Skin epidermis (tissue), 12 donors: ENCODE data around the gene RAB3IP.
"Not testable (repeated sequence)": the region's sequence is repeated elsewhere in the genome, so short reads cannot be mapped to it uniquely, and the experiment has no call there.

Source experiments
- H3K27ac ChIP-seq, 21 experiments: fragments of 200-600 bp; sonication (generic) in 11 of 21; one replicate each; pipeline ENCODE4 v1.5.0; 2020; ENCODE audit warnings: mild to moderate bottlenecking in 3 of 21, inconsistent platforms in 2 of 21, moderate library complexity in 2 of 21
- H3K4me3 ChIP-seq, 7 experiments: fragments of 200-600 bp; sonication (generic) in 2 of 7; one replicate each; pipeline ENCODE4 v1.5.0; 2020; ENCODE audit warnings: inconsistent platforms in 2 of 7, mild to moderate bottlenecking in 2 of 7, moderate library complexity in 1 of 7

The RAB3IP gene

GRCh38 chr12:69744109-69744508 is 5.4 kb downstream of the RAB3IP start:
- Histone ChIP-seq H3K4me3 (no peak overlapping the region), H3K27ac (no peak overlapping the region)

- no peak overlapping the region for H3K27ac ChIP-seq
- no peak overlapping the region for H3K4me3 ChIP-seq
Measured at GRCh38 chr12:69751476-69751875, 12.8 kb downstream of the RAB3IP start.

- H3K4me3 ChIP-seq = no peak overlapping the region
- no peak overlapping the region for H3K27ac ChIP-seq
Measured at GRCh38 chr12:69755302-69755701, 16.6 kb downstream of the RAB3IP start.

- Histone ChIP-seq H3K27ac (no peak overlapping the region), H3K4me3 (no peak overlapping the region)
Measured at GRCh38 chr12:69756088-69756755, 17.6 kb downstream of the RAB3IP start.

- Histone ChIP-seq H3K4me3 (no peak overlapping the region), H3K27ac (no peak overlapping the region)
Measured at GRCh38 chr12:69758105-69758504, 19.4 kb downstream of the RAB3IP start.

GRCh38 chr12:69759581-69759980 is 20.9 kb downstream of the RAB3IP start:
- not testable (repeated sequence) for H3K27ac ChIP-seq, H3K4me3 ChIP-seq

- Histone ChIP-seq H3K4me3 (no peak overlapping the region), H3K27ac (no peak overlapping the region)
Measured at GRCh38 chr12:69765515-69765914, 26.9 kb downstream of the RAB3IP start.

GRCh38 chr12:69766260-69766659 is 27.6 kb downstream of the RAB3IP start:
- Histone ChIP-seq H3K4me3 (no peak overlapping the region), H3K27ac (no peak overlapping the region)

GRCh38 chr12:69779928-69780327 is 41.3 kb downstream of the RAB3IP start:
- H3K4me3 ChIP-seq = no peak overlapping the region
- no peak overlapping the region for H3K27ac ChIP-seq

GRCh38 chr12:69783365-69783764 is 44.7 kb downstream of the RAB3IP start:
- H3K27ac ChIP-seq = no peak overlapping the region
- no peak overlapping the region for H3K4me3 ChIP-seq

- Histone ChIP-seq H3K4me3 (no peak overlapping the region), H3K27ac (no peak overlapping the region)
Measured at GRCh38 chr12:69789351-69789750, 50.7 kb downstream of the RAB3IP start.

- no peak overlapping the region for H3K27ac ChIP-seq
- no peak overlapping the region for H3K4me3 ChIP-seq
Measured at GRCh38 chr12:69792533-69792932, 53.9 kb downstream of the RAB3IP start.

- H3K4me3 ChIP-seq = not testable (repeated sequence)
Measured at GRCh38 chr12:69807101-69807897, 68.6 kb downstream of the RAB3IP start.

GRCh38 chr12:69810870-69811498 is 72.3 kb downstream of the RAB3IP start:
- no peak overlapping the region for H3K4me3 ChIP-seq
- no peak overlapping the region for H3K27ac ChIP-seq

More at GRCh38 chr12:69807101-69807897, 68.6 kb downstream of the RAB3IP start:
- H3K27ac ChIP-seq = not testable (repeated sequence)

GRCh38 chr12:69816082-69816481 is 77.4 kb downstream of the RAB3IP start:
- no peak overlapping the region for H3K4me3 ChIP-seq
- H3K27ac ChIP-seq = no peak overlapping the region

- Histone ChIP-seq H3K27ac (no peak overlapping the region), H3K4me3 (no peak overlapping the region)
Measured at GRCh38 chr12:69821032-69821455, 82.4 kb downstream of the RAB3IP start.

- Histone ChIP-seq H3K27ac (no peak overlapping the region), H3K4me3 (no peak overlapping the region)
Measured at GRCh38 chr12:69821456-69822159, 82.9 kb downstream of the RAB3IP start.

- Histone ChIP-seq H3K27ac (no peak overlapping the region), H3K4me3 (no peak overlapping the region)
Measured at GRCh38 chr12:69822201-69822860, 83.7 kb downstream of the RAB3IP start.

- Histone ChIP-seq H3K4me3 (no peak overlapping the region), H3K27ac (no peak overlapping the region)
Measured at GRCh38 chr12:69824028-69824427, 85.4 kb downstream of the RAB3IP start.
